A549 (cell line): ENCODE data around the gene LRP5.

Experiments
- CEBPB ChIP-seq, 2 experiments: fragments of >200 bp in 1 of 2; sonication (Bioruptor Twin) in 1 of 2; formaldehyde crosslinking in 1 of 2; IDR thresholded peaks; 2 replicates each; pipeline ENCODE4 v1.6.1; 2012 to 2016
- CHD2 ChIP-seq: fragments of 150-350 bp; IDR thresholded peaks from 2 replicates; pipeline ENCODE4 v1.6.1; 2014; ENCODE audit warnings: low read length; ENCODE audit not compliant: partially characterized antibody
- CTCF ChIP-seq: fragments of >200 bp; sonication (Bioruptor Twin); formaldehyde crosslinking; IDR thresholded peaks from 3 replicates; pipeline ENCODE4 v1.5.1; 2016
- EP300 ChIP-seq, 2 experiments: fragments of >200 bp; sonication (Bioruptor Twin); formaldehyde crosslinking; IDR thresholded peaks; 2 replicates in 1 of 2; 3 replicates in 1 of 2; pipeline ENCODE4 v1.6.1; 2016 to 2017
- RAD21 ChIP-seq, 2 experiments: fragments of >200 bp in 1 of 2; sonication (Bioruptor Twin) in 1 of 2; formaldehyde crosslinking in 1 of 2; IDR thresholded peaks in 1 of 2; conservative IDR thresholded peaks in 1 of 2; 2 replicates in 1 of 2; 3 replicates in 1 of 2; pipeline ENCODE4 v1.6.1; 2012 to 2018; ENCODE audit warnings: inconsistent platforms in 1 of 2
- TF ChIP-seq, protein P1 (sequence below): fragments of 250-450 bp; sonication (Bioruptor Pico); IDR thresholded peaks from 2 replicates; pipeline ENCODE4 v1.5.0; 2021; ENCODE audit warnings: mild to moderate bottlenecking, moderate library complexity, borderline replicate concordance

GRCh38 chr11:68437927-68438657, 125.7 kb downstream of the LRP5 start:
- TF ChIP-seq, protein P1, sequence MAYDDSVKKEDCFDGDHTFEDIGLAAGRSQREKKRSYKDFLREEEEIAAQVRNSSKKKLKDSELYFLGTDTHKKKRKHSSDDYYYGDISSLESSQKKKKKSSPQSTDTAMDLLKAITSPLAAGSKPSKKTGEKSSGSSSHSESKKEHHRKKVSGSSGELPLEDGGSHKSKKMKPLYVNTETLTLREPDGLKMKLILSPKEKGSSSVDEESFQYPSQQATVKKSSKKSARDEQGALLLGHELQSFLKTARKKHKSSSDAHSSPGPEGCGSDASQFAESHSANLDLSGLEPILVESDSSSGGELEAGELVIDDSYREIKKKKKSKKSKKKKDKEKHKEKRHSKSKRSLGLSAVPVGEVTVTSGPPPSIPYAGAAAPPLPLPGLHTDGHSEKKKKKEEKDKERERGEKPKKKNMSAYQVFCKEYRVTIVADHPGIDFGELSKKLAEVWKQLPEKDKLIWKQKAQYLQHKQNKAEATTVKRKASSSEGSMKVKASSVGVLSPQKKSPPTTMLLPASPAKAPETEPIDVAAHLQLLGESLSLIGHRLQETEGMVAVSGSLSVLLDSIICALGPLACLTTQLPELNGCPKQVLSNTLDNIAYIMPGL (CRISPR knock-in tag): no peak
- TF ChIP-seq EP300 (IDR thresholded peaks at IDR 0.05) (no peak), CTCF (no peak), RAD21 (conservative IDR thresholded peaks at IDR 0.05 in 1 of 2, IDR thresholded peaks at IDR 0.05 in 1 of 2) (no peak), CHD2 (no peak), CEBPB (IDR thresholded peaks at IDR 0.05) (no peak)
